ENCODE data around the gene C9orf152.

DNA sequence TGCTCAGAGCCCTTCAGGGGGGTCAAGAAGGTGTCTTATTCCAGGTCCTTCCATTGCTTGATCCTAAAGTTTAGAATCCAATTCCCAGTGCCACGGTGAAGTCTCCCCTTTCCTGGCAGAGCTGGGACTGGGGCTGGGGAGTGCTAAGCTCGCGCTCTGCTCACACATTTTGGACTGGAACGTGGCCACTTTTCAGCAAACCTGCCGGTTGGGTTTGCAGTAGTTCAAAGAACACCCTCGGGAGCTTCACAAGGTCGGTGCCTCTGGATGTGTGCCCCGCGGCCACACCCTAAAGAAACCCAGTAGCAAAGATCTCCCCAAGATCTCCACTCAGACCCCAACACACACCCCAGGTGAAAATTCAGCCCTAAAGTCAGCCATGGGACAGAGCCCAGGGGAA is at the start of gene C9orf152:
- no peak for TF ChIP-seq CTCF (IDR thresholded peaks at IDR 0.05; ENCODE audit: borderline replicate concordance, extremely low read depth, low read length, poor library complexity, severe bottlenecking)
- no peak for TF ChIP-seq EZH2 (IDR thresholded peaks at IDR 0.05; ENCODE audit: borderline replicate concordance, low read depth, low read length, severe bottlenecking)

Data from DND-41 (cell line).